Activated naive CD4-positive, alpha-beta T cell treated with Interleukin-2 at 50 U/mL for 16 hours (primary cell): ENCODE measurements around the gene TERT.
"Not testable (repeated sequence)": the region's sequence is repeated elsewhere in the genome, so short reads cannot be mapped to it uniquely, and the experiment has no call there.

Experiments used
- DNase-seq: peaks from one replicate; pipeline ENCODE4 v3.0.0-alpha.2; 2020

Gene TERT

DNA sequence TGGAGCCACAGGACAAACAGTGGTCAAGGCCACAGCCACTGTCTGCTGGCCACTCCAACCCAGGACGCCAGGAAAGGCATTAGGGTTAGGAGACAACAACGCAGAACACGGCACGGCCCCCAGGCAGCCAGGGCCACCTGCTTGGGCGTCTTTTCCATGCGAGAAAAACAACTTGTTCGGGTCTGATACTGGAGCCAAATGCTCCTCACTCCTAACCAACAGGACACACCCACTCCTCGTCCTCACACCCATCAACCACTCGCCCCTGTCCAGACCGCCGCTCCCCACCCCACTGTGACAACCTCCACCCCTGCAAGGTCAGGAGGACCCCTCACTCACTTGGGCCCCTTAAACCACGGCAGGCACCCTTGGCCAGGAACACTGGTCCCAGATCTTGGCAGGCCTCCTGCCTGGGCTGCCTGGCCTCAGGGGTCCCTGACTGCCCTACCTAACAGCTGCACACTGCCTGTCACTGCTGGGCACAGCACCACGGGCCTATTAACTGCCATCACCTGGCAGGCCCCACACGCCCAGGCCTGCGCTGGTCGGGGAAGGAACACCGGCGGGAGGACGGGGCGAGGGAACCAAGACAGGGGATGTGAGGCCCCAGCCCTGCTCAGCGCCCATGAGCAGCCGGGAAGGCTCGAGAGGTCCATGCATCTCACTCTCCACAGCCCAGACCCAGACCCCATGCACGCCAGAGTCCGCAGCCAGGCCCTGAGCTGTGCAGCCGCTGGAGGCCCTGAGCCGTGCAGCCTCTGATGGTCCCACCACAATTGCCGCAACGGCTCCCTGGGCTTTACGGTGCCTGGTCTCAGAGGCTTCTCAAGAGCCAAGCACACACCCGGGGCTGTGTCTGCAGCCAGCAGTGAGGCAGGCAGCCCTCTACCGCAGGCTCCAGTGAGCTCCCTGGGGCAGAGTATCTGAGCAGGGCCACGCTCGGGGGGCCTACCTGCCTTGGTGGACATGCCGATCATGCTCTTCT, 36.3 kb upstream of the TERT start:
- DNase-seq = no peak

DNA sequence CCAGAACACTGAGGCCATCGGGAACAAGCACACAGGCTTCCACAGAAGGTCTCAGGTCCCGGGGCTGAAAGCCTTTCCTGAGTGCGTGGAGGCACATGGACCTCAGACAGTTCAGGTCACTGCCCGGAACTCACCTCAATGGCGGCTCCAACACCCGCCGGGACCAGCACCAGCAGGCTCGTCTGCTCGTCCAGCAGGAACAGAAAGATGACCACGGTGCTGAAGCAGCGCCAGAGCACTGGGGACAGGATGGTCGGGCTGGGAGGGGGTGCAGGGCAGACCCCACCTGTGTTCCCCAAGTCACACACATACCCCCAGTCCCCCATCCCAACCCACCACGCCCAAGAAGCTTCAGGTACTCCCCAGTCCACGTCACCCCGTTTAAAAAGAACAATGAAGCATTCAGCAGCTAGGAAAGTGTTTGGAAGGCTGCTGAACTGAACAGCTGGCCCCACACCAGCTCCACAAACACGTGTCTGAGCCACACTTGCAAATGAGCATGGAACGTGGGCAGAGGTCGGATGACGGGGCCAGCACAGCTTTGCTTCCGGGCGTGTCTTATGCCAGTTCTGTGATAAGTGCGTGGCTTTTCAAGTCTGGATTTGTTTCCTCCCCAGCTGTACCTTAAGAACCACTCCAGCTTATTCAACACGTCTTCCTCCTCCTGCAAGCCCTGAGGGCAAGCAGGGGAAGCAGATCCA, 35.4 kb upstream of the TERT start:
- no peak for DNase-seq

- DNase-seq = no peak
Observed at GRCh38 chr5:1329111-1329579, 34.3 kb upstream of the TERT start.

GRCh38 chr5:1328237-1329110, 33.6 kb upstream of the TERT start:
- DNase-seq = not testable (repeated sequence)

GRCh38 chr5:1326901-1327756, 32.3 kb upstream of the TERT start:
- not testable (repeated sequence) for DNase-seq

DNA sequence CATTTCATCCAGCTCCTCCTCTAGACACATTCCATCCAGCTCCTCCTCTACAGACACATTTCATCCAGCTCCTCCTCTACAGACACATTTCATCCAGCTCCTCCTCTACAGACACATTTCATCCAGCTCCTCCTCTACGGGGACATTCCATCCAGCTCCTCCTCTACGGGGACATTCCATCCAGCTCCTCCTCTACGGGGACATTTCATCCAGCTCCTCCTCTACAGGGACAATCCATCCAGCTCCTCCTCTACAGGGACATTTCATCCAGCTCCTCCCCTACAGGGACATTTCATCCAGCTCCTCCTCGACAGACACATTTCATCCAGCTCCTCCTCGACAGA, 31.6 kb upstream of the TERT start:
- DNase-seq = not testable (repeated sequence)

GRCh38 chr5:1325870-1326531, 31.1 kb upstream of the TERT start:
- no peak for DNase-seq

DNA sequence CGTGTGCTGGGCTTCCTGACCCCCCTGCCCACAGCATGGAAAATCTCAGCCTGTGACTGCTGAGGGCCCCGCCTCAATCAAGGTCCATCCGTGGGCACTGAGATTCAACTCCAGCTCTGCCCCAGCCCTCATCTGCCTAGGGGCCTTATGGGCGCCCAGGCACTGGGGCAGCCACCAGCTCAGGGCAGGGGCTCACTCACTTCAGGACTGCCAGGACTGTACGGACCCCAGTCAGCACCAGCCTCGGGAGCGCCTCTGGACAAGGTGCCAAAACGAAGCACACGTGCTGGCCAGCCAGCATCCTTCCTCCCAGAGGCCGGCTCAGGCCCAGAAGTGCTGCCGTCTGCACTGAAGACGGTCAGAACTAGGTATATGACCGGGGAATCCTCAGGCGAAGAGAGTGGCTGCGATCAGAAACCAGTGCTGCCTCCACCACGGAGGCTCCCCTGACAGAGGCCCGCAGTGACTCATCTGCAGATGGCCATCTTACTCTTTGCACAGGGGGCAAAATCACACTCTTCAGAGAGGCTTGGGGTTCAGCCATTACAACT, 30.4 kb upstream of the TERT start:
- no peak for DNase-seq

- no peak for DNase-seq
Observed at GRCh38 chr5:1324719-1325190, 29.9 kb upstream of the TERT start.

- no peak for DNase-seq
Observed at GRCh38 chr5:1324301-1324700, 29.4 kb upstream of the TERT start.

GRCh38 chr5:1323803-1324173, 28.9 kb upstream of the TERT start:
- no peak for DNase-seq

GRCh38 chr5:1322955-1323802, 28.3 kb upstream of the TERT start:
- DNase-seq = no peak

GRCh38 chr5:1322036-1322900, 27.4 kb upstream of the TERT start:
- DNase-seq = no peak

- DNase-seq = no peak
Observed at GRCh38 chr5:1321576-1321975, 26.7 kb upstream of the TERT start.

- DNase-seq = no peak
Observed at GRCh38 chr5:1320436-1321344, 25.8 kb upstream of the TERT start.

GRCh38 chr5:1319436-1320256, 24.8 kb upstream of the TERT start:
- no peak for DNase-seq

- no peak for DNase-seq
Observed at GRCh38 chr5:1318659-1319251, 23.9 kb upstream of the TERT start.
